Stimulated activated naive CD8-positive, alpha-beta T cell treated with anti-CD3 and anti-CD28 coated beads, Interleukin-15, Interleukin-2, amounts not matched to agents 100 U/mL and 50 U/mL, for 24 hours (primary cell): Measurements from ENCODE around the gene TEX261.

Experiments
- ATAC-seq: fragments of 150-1000 bp; cut with Tn5 transposase; one replicate; pipeline ENCODE4 v1.10.0; 2021
- DNase-seq: peaks from one replicate; pipeline ENCODE4 v3.0.0; 2021

The TEX261 gene

GRCh38 chr2:70936979-70937811 lies 57.5 kb downstream of the TEX261 start:
- no peak for ATAC-seq
- no peak for DNase-seq

- ATAC-seq = no peak
- no peak for DNase-seq
Observed at GRCh38 chr2:70936165-70936978, 58.3 kb downstream of the TEX261 start.
